ENCODE measurements around the gene COL15A1. TPM values are rescaled to one million over a fixed set of nuclear protein-coding genes. Genes with fewer than 3 reads are reported as not detected.
A peak's percentile ranks its signal among the peaks of the same experiment; 100 is the strongest.
"Not testable (repeated sequence)": the region's sequence is repeated elsewhere in the genome, so short reads cannot be mapped to it uniquely, and the experiment has no call there.

The COL15A1 gene
- total and polyA plus RNA-seq, 4 experiments from 2014 or later: not detected

DNA sequence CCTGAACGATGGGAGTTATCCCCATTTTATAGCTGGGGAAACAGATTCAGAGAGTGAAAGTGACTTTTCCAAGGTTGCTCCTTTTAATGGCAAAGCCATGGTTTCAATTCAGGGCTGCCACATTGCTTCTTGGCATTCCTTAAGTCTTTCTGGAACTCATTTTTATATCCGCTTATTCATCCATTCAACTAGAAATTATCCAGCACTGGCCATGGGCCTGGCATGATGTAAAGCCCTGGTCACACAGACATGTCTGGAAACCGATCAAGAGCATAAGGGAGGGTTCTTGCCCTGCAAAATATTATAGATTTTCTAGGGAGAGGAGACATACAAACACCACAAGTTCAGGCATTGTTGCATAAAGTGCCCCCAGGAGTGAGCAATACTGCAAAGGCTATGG lies 43.0 kb upstream of the COL15A1 start:
- Mint-ChIP-seq H3K9me3 (peaks cover 0 to 11% (median 5%) of the 10 kb centered on the region in 8 donors), H3K4me1 (peaks cover 0 to 5% (median 3%) of the 10 kb centered on the region in 4 donors), H3K27ac (no peak overlapping the region), H3K36me3 (peaks cover 0 to 3% of the 10 kb centered on the region in 2 donors), H3K4me3 (no peak overlapping the region), H3K27me3 (peaks cover 4 to 21% of the 10 kb centered on the region in 2 donors)
- Histone ChIP-seq H3K4me3 (ENCODE audit: low read length in 2 of 2) (no peak overlapping the region), H3K27ac (ENCODE audit: low read depth, low read length) (no peak overlapping the region), H3K36me3 (ENCODE audit: insufficient read depth, low read length) (no peaks in the 10 kb centered on the region), H3K27me3 (ENCODE audit: insufficient read depth, low read length) (no peaks in the 10 kb centered on the region), H3K9me3 (ENCODE audit: control insufficient read depth in 1 of 2, low read length in 2 of 2) (no peaks in the 10 kb centered on the region), H3K4me1 (ENCODE audit: insufficient read depth, low read length) (no peaks in the 10 kb centered on the region)
- DNase-seq: no peak
- POLR2A ChIA-PET (ENCODE audit: partially characterized antibody): no interaction called here
- intact Hi-C loops (cut with micrococcal nuclease): no loop called here
- CTCF ChIA-PET (ENCODE audit: partially characterized antibody): no interaction called here

DNA sequence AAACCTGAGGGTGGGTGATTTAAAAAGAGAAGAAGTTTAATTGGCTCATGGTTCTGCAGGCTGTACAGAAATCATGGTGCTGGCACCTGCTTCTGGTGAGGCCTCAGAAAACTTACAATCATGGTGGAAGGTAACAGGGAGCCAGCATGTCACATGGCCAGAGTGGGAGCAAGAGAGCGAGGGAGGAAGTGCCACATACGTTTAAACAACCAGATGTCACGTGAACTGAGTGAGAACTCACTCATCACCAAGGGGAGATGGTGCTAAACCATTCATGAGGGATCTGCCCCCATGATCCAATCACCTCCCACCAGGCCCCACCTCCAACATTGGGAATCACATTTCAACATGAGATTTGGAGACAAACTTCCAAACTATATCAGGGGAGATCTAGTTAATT lies 41.9 kb upstream of the COL15A1 start:
- H3K4me1 Mint-ChIP-seq; intact Hi-C loops (cut with micrococcal nuclease); H3K27ac ChIP-seq (ENCODE audit: low read depth, low read length); H3K9me3 Mint-ChIP-seq; H3K9me3 ChIP-seq (ENCODE audit: control insufficient read depth in 1 of 2, low read length in 2 of 2); DNase-seq; H3K27ac Mint-ChIP-seq; H3K36me3 ChIP-seq (ENCODE audit: insufficient read depth, low read length); POLR2A ChIA-PET (ENCODE audit: partially characterized antibody); H3K4me1 ChIP-seq (ENCODE audit: insufficient read depth, low read length); H3K27me3 ChIP-seq (ENCODE audit: insufficient read depth, low read length); H3K36me3 Mint-ChIP-seq; H3K4me3 Mint-ChIP-seq; H3K4me3 ChIP-seq (ENCODE audit: low read length in 2 of 2): not testable (repeated sequence)
- peaks cover 4 to 14% of the 10 kb centered on the region in 2 donors for H3K27me3 Mint-ChIP-seq
- CTCF ChIA-PET (ENCODE audit: partially characterized antibody): interaction anchor here (0.6 kb wide), 1 partner anchor 345 kb away, joined by 3 read pairs; no protein-coding TSS in a partner anchor

DNA sequence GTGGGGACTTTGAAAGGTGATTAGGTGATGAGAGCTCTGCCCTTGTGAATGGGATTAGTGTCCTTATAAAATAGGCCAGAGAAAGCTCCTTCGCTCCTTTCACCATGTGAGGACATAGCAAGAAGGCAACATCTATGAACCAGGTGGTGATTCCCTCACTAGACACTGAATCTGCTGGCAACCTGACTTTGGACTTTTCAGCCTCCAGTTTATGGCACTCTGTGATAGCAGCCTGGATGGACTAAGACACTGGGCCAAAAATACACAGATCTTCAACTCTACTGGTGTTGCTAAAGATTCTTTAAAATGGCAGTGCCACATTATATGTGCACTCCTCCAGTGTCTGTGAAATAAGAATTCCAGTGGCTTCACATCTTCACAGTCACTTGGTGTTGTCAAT lies 41.2 kb upstream of the COL15A1 start:
- ChIA-PET POLR2A (ENCODE audit: partially characterized antibody) (no interaction called here), CTCF (ENCODE audit: partially characterized antibody) (no interaction called here)
- intact Hi-C loops (cut with micrococcal nuclease): no loop called here

DNA sequence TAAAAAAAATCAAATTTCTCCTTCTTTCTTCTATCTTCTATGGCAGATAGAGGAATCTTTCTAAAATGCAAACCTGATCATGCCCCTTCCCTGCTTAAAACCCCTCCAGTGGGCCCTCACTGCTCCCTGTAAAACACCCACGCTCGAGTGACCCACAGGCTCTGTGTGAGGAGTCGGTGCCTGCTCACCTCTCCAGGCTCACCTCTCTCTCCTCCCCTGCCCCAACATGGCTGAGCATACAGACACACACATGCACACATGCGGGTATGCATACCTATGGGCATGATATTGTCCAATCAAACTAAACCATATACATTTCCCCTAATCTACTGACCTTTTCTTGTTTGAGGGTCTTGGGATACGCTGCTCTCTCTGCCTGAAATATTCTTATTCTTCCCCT lies 40.8 kb upstream of the COL15A1 start:
- no peaks in the 10 kb centered on the region for H3K36me3 ChIP-seq (ENCODE audit: insufficient read depth, low read length)
- CTCF ChIA-PET (ENCODE audit: partially characterized antibody): no interaction called here
- peaks cover 4 to 12% of the 10 kb centered on the region in 2 donors for H3K27me3 Mint-ChIP-seq

More for the DNA sequence above, 41.2 kb upstream of the COL15A1 start:
- no peaks in the 10 kb centered on the region for H3K36me3 Mint-ChIP-seq
- peaks cover 4 to 12% of the 10 kb centered on the region in 2 donors for H3K27me3 Mint-ChIP-seq
- H3K27ac ChIP-seq (ENCODE audit: low read depth, low read length): no peak overlapping the region
- no peak overlapping the region for H3K4me3 ChIP-seq (ENCODE audit: low read length in 2 of 2)
- H3K4me3 Mint-ChIP-seq: no peak overlapping the region
- H3K4me1 ChIP-seq (ENCODE audit: insufficient read depth, low read length): no peaks in the 10 kb centered on the region
- H3K27me3 ChIP-seq (ENCODE audit: insufficient read depth, low read length): no peaks in the 10 kb centered on the region
- H3K9me3 Mint-ChIP-seq: no peaks in the 10 kb centered on the region
- no peaks in the 10 kb centered on the region for H3K36me3 ChIP-seq (ENCODE audit: insufficient read depth, low read length)
- H3K9me3 ChIP-seq (ENCODE audit: control insufficient read depth in 1 of 2, low read length in 2 of 2): no peaks in the 10 kb centered on the region
- H3K4me1 Mint-ChIP-seq: peaks cover 0 to 5% (median 3%) of the 10 kb centered on the region in 4 donors
- no peak for DNase-seq
- H3K27ac Mint-ChIP-seq: no peak overlapping the region

GRCh38 chr9:98903961-98904411 lies 39.7 kb upstream of the COL15A1 start:
- ChIA-PET CTCF (ENCODE audit: partially characterized antibody) (no interaction called here), POLR2A (ENCODE audit: partially characterized antibody) (no interaction called here)
- peaks cover 4 to 12% of the 10 kb centered on the region in 2 donors for H3K27me3 Mint-ChIP-seq
- H3K27me3 ChIP-seq (ENCODE audit: insufficient read depth, low read length): no peaks in the 10 kb centered on the region
- H3K4me3 ChIP-seq (ENCODE audit: low read length in 2 of 2): no peak overlapping the region
- H3K4me1 Mint-ChIP-seq: peaks cover 0 to 5% (median 3%) of the 10 kb centered on the region in 4 donors
- H3K9me3 Mint-ChIP-seq: no peaks in the 10 kb centered on the region
- H3K4me1 ChIP-seq (ENCODE audit: insufficient read depth, low read length): no peaks in the 10 kb centered on the region
- H3K4me3 Mint-ChIP-seq: no peak overlapping the region
- no peak overlapping the region for H3K27ac Mint-ChIP-seq
- no peak overlapping the region for H3K27ac ChIP-seq (ENCODE audit: low read depth, low read length)
- no peaks in the 10 kb centered on the region for H3K36me3 Mint-ChIP-seq
- intact Hi-C loops (cut with micrococcal nuclease): no loop called here
- DNase-seq: no peak
- H3K9me3 ChIP-seq (ENCODE audit: control insufficient read depth in 1 of 2, low read length in 2 of 2): no peaks in the 10 kb centered on the region
- H3K36me3 ChIP-seq (ENCODE audit: insufficient read depth, low read length): no peaks in the 10 kb centered on the region

More for the DNA sequence above, 40.8 kb upstream of the COL15A1 start:
- Histone ChIP-seq H3K9me3 (ENCODE audit: control insufficient read depth in 1 of 2, low read length in 2 of 2) (no peaks in the 10 kb centered on the region), H3K27me3 (ENCODE audit: insufficient read depth, low read length) (no peaks in the 10 kb centered on the region), H3K27ac (ENCODE audit: low read depth, low read length) (no peak overlapping the region), H3K4me1 (ENCODE audit: insufficient read depth, low read length) (no peaks in the 10 kb centered on the region), H3K4me3 (ENCODE audit: low read length in 2 of 2) (no peak overlapping the region)
- POLR2A ChIA-PET (ENCODE audit: partially characterized antibody): no interaction called here
- Mint-ChIP-seq H3K9me3 (no peaks in the 10 kb centered on the region), H3K4me1 (peaks cover 0 to 5% (median 3%) of the 10 kb centered on the region in 4 donors), H3K27ac (no peak overlapping the region), H3K36me3 (no peaks in the 10 kb centered on the region), H3K4me3 (no peak overlapping the region)
- DNase-seq: no peak
- intact Hi-C loops (cut with micrococcal nuclease): no loop called here

- Mint-ChIP-seq H3K4me3 (no peak overlapping the region), H3K9me3 (no peaks in the 10 kb centered on the region), H3K27ac (no peak overlapping the region), H3K27me3 (peaks cover 4 to 8% of the 10 kb centered on the region in 2 donors), H3K36me3 (no peaks in the 10 kb centered on the region), H3K4me1 (peaks cover 0 to 2% (median 0%) of the 10 kb centered on the region in 4 donors)
- CTCF ChIA-PET (ENCODE audit: partially characterized antibody): interaction anchor here (1.6 kb wide), 1 partner anchor 11 kb away, joined by 3 read pairs; no protein-coding TSS in a partner anchor
- Histone ChIP-seq H3K27me3 (ENCODE audit: insufficient read depth, low read length) (no peaks in the 10 kb centered on the region), H3K36me3 (ENCODE audit: insufficient read depth, low read length) (no peaks in the 10 kb centered on the region), H3K9me3 (ENCODE audit: control insufficient read depth in 1 of 2, low read length in 2 of 2) (no peaks in the 10 kb centered on the region), H3K4me1 (ENCODE audit: insufficient read depth, low read length) (no peaks in the 10 kb centered on the region), H3K27ac (ENCODE audit: low read depth, low read length) (no peak overlapping the region), H3K4me3 (ENCODE audit: low read length in 2 of 2) (no peak overlapping the region)
- DNase-seq: no peak
- POLR2A ChIA-PET (ENCODE audit: partially characterized antibody): no interaction called here
- intact Hi-C loops (cut with micrococcal nuclease): no loop called here
Measured at GRCh38 chr9:98905015-98905414, 38.7 kb upstream of the COL15A1 start.

GRCh38 chr9:98906273-98907040 lies 37.2 kb upstream of the COL15A1 start:
- H3K27ac ChIP-seq (ENCODE audit: low read depth, low read length): no peak overlapping the region
- ChIA-PET CTCF (ENCODE audit: partially characterized antibody) (interaction anchor here (1.6 kb wide), 1 partner anchor 10 kb away, joined by 3 read pairs; no protein-coding TSS in a partner anchor), POLR2A (ENCODE audit: partially characterized antibody) (no interaction called here)
- Mint-ChIP-seq H3K4me3 (no peak overlapping the region), H3K4me1 (peaks cover 0 to 2% (median 0%) of the 10 kb centered on the region in 4 donors), H3K27me3 (peaks cover 1 to 10% of the 10 kb centered on the region in 2 donors), H3K9me3 (no peaks in the 10 kb centered on the region), H3K27ac (no peak overlapping the region), H3K36me3 (no peaks in the 10 kb centered on the region)
- intact Hi-C loops (cut with micrococcal nuclease): no loop called here
- no peaks in the 10 kb centered on the region for H3K36me3 ChIP-seq (ENCODE audit: insufficient read depth, low read length)
- no peak overlapping the region for H3K4me3 ChIP-seq (ENCODE audit: low read length in 2 of 2)
- H3K27me3 ChIP-seq (ENCODE audit: insufficient read depth, low read length): no peaks in the 10 kb centered on the region
- H3K9me3 ChIP-seq (ENCODE audit: control insufficient read depth in 1 of 2, low read length in 2 of 2): no peaks in the 10 kb centered on the region
- H3K4me1 ChIP-seq (ENCODE audit: insufficient read depth, low read length): no peaks in the 10 kb centered on the region
- peak in 1 of 5 donors; percentile 37 for DNase-seq

Data from CD4-positive, alpha-beta memory T cell (primary cell).